Measurements from ENCODE around the gene NIT1.

The NIT1 gene

GRCh38 chr1:161083748-161084596 is 33.9 kb upstream of the NIT1 start:
- TF ChIP-seq, protein P1, sequence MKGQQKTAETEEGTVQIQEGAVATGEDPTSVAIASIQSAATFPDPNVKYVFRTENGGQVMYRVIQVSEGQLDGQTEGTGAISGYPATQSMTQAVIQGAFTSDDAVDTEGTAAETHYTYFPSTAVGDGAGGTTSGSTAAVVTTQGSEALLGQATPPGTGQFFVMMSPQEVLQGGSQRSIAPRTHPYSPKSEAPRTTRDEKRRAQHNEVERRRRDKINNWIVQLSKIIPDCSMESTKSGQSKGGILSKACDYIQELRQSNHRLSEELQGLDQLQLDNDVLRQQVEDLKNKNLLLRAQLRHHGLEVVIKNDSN (IDR thresholded peaks at IDR 0.05): no peak

- no peak for TF ChIP-seq MAX (IDR thresholded peaks at IDR 0.05)
- no peak for TF ChIP-seq FOXM1 (IDR thresholded peaks at IDR 0.05; ENCODE audit: borderline replicate concordance, low read depth)
- TF ChIP-seq TAF1 (IDR thresholded peaks at IDR 0.05; ENCODE audit: low read depth): no peak
- TF ChIP-seq, protein P2, sequence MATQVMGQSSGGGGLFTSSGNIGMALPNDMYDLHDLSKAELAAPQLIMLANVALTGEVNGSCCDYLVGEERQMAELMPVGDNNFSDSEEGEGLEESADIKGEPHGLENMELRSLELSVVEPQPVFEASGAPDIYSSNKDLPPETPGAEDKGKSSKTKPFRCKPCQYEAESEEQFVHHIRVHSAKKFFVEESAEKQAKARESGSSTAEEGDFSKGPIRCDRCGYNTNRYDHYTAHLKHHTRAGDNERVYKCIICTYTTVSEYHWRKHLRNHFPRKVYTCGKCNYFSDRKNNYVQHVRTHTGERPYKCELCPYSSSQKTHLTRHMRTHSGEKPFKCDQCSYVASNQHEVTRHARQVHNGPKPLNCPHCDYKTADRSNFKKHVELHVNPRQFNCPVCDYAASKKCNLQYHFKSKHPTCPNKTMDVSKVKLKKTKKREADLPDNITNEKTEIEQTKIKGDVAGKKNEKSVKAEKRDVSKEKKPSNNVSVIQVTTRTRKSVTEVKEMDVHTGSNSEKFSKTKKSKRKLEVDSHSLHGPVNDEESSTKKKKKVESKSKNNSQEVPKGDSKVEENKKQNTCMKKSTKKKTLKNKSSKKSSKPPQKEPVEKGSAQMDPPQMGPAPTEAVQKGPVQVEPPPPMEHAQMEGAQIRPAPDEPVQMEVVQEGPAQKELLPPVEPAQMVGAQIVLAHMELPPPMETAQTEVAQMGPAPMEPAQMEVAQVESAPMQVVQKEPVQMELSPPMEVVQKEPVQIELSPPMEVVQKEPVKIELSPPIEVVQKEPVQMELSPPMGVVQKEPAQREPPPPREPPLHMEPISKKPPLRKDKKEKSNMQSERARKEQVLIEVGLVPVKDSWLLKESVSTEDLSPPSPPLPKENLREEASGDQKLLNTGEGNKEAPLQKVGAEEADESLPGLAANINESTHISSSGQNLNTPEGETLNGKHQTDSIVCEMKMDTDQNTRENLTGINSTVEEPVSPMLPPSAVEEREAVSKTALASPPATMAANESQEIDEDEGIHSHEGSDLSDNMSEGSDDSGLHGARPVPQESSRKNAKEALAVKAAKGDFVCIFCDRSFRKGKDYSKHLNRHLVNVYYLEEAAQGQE (IDR thresholded peaks at IDR 0.05; ENCODE audit: low read depth): no peak
- no peak for TF ChIP-seq ZBTB7A (IDR thresholded peaks at IDR 0.05; ENCODE audit: low read depth)
- TF ChIP-seq NFIC (IDR thresholded peaks at IDR 0.05): no peak
- no peak for TF ChIP-seq CEBPB (IDR thresholded peaks at IDR 0.05)
Observed at GRCh38 chr1:161084597-161084988, 33.3 kb upstream of the NIT1 start.

DNA sequence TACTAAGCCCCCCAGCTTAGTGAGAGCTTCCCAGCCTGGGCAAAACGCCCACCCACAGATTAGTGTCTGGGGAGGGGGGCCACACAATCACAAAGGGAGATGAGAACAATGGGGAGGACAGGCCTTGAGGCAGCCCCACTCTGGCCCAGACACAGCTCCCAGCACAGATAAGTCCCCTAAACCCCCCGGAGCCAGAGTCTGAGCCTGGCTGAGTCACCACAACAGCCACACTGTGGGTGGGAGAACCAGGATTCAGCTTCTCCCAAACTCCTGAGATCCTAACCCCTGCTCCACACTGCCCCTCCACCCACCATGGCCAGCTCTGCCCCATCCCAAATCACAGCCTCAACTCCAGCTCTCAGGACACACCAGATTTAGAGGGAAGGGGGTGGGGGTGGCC is 32.7 kb upstream of the NIT1 start:
- TF ChIP-seq TEAD4 (IDR thresholded peaks at IDR 0.05) (no peak), TCF12 (IDR thresholded peaks at IDR 0.05; ENCODE audit: low read depth) (no peak), CEBPB (IDR thresholded peaks at IDR 0.05) (no peak), EP300 (IDR thresholded peaks at IDR 0.05; ENCODE audit: borderline replicate concordance) (no peak), NFIC (IDR thresholded peaks at IDR 0.05) (no peak), EGR1 (IDR thresholded peaks at IDR 0.05) (no peak), FOXM1 (IDR thresholded peaks at IDR 0.05; ENCODE audit: borderline replicate concordance, low read depth) (no peak), MAX (IDR thresholded peaks at IDR 0.05) (no peak), ZBTB7A (IDR thresholded peaks at IDR 0.05; ENCODE audit: low read depth) (no peak), RAD21 (IDR thresholded peaks at IDR 0.05; ENCODE audit: low read depth) (no peak), CREB1 (IDR thresholded peaks at IDR 0.05; ENCODE audit: low read depth) (no peak), YY1 (IDR thresholded peaks at IDR 0.05; ENCODE audit: low read depth) (no peak), TAF1 (IDR thresholded peaks at IDR 0.05; ENCODE audit: low read depth) (no peak)
- TF ChIP-seq, protein P1 (IDR thresholded peaks at IDR 0.05): no peak
- TF ChIP-seq, protein P2 (IDR thresholded peaks at IDR 0.05; ENCODE audit: low read depth): no peak

DNA sequence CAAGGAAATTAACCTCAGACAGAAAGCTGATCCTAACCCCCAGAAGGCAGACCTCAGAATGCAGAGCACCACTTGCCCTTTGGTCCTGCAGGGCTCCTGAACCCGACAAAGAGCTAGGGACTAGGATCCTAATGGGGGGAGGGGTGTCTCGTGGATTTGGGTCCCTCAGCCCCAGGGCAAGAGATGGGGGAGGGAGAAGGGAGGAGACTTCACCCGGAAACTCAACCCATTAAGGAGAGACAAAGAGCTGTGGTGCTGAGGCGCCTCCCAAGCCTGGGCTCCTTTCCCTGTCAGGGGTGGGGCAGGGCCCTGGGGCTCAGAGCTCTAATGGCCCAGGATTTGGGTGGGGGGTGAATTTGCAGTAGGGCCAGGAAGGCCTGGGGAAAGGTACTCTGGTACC is 31.4 kb upstream of the NIT1 start:
- TF ChIP-seq NFIC (IDR thresholded peaks at IDR 0.05) (no peak), YY1 (IDR thresholded peaks at IDR 0.05; ENCODE audit: low read depth) (no peak)

DNA sequence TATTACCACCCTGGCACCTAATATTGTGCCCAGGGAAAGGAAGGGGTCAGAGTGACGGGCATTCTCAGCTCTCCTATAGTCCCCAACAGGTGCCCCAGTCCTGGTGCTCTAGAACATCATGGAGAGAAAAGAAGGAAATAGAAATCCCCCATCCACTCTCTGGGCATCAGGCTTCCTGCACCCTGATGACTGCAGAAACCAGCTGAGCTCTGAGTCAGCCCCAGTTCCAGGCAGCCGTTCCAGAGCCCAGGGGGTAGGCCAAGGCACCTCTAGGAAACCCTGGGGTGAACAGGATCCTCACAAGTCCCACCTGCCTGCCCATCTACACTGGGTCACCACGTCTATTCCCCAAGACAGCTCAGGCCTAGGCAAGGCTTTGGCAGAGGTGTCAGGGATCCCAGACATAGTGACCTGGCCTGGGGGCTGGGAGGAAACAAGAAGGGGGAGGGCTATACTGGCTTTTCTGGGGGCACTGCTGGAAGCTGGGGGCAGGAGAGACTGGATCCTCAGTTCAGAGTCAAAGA is 29.3 kb upstream of the NIT1 start:
- TF ChIP-seq FOXM1 (IDR thresholded peaks at IDR 0.05; ENCODE audit: borderline replicate concordance, low read depth) (no peak), NFIC (IDR thresholded peaks at IDR 0.05) (no peak), TEAD4 (IDR thresholded peaks at IDR 0.05) (no peak), MAX (IDR thresholded peaks at IDR 0.05) (no peak), EP300 (IDR thresholded peaks at IDR 0.05; ENCODE audit: borderline replicate concordance) (no peak), TAF1 (IDR thresholded peaks at IDR 0.05; ENCODE audit: low read depth) (no peak), ZBTB7A (IDR thresholded peaks at IDR 0.05; ENCODE audit: low read depth) (no peak), YY1 (IDR thresholded peaks at IDR 0.05; ENCODE audit: low read depth) (no peak), EGR1 (IDR thresholded peaks at IDR 0.05) (no peak), CREB1 (IDR thresholded peaks at IDR 0.05; ENCODE audit: low read depth) (no peak), CEBPB (IDR thresholded peaks at IDR 0.05) (no peak), RAD21 (IDR thresholded peaks at IDR 0.05; ENCODE audit: low read depth) (no peak), TCF12 (IDR thresholded peaks at IDR 0.05; ENCODE audit: low read depth) (no peak)
- TF ChIP-seq, protein P2 (IDR thresholded peaks at IDR 0.05; ENCODE audit: low read depth): no peak
- TF ChIP-seq, protein P1 (IDR thresholded peaks at IDR 0.05): no peak
